Activated CD8-positive, alpha-beta T cell treated with anti-CD3 and anti-CD28 coated beads for 36 hours (primary cell): Measurements from ENCODE around the gene MAGEA8. TPM values are rescaled to one million over a fixed set of nuclear protein-coding genes. Genes with fewer than 3 reads are reported as not detected.

ENCODE experiments used
- ATAC-seq: fragments of 200-7000 bp; cut with Tn5 transposase; one replicate; pipeline ENCODE4 v1.10.0; 2021; ENCODE audit warnings: mild to moderate bottlenecking, moderate library complexity
- CTCF ChIA-PET: fragments of 350-600 bp; sonication (Branson Sonifier 250); formaldehyde crosslinking; loops from one replicate; lab custom pipeline; 2021; ENCODE audit warnings: antibody characterized with exemption; lab: Charles Lee
- POLR2A ChIA-PET: fragments of 350-600 bp; sonication (Branson Sonifier 250); formaldehyde crosslinking; loops from one replicate; lab custom pipeline; 2021; ENCODE audit warnings: antibody characterized with exemption; lab: Charles Lee
- DNase-seq: peaks from one replicate; pipeline ENCODE4 v3.0.0-alpha.2; 2020
- H3K27ac Mint-ChIP-seq: one replicate; pipeline ENCODE4 v1.8.0; 2021; ENCODE audit warnings: mild to moderate bottlenecking, mixed read lengths
- H3K27me3 Mint-ChIP-seq: one replicate; pipeline ENCODE4 v1.8.0; 2021; ENCODE audit warnings: mixed read lengths
- H3K36me3 Mint-ChIP-seq: one replicate; pipeline ENCODE4 v1.8.0; 2021; ENCODE audit warnings: low read depth, mixed read lengths
- H3K4me1 Mint-ChIP-seq: one replicate; pipeline ENCODE4 v1.8.0; 2021; ENCODE audit warnings: low read depth, mixed read lengths
- H3K4me3 Mint-ChIP-seq: one replicate; pipeline ENCODE4 v1.8.0; 2021; ENCODE audit warnings: mild to moderate bottlenecking, moderate library complexity, mixed read lengths
- H3K9me3 Mint-ChIP-seq: one replicate; pipeline ENCODE4 v1.8.0; 2021; ENCODE audit warnings: mixed read lengths
- CTCF ChIP-seq: fragments of 200-600 bp; IDR thresholded peaks from one replicate; pipeline ENCODE4 v1.8.0; 2022; ENCODE audit warnings: antibody characterized with exemption, mild to moderate bottlenecking
- intact Hi-C: fragments of 100-400 bp; cut with micrococcal nuclease; formaldehyde crosslinking; loops from one replicate; pipeline ENCODE4 v1.10.0; 2022
- total RNA-seq, 2 experiments: library from RNA; stranded (reverse); gene quantifications; one replicate each; pipeline ENCODE4 v1.2.3, GENCODE V29; 2021

Gene MAGEA8
- total RNA-seq, 2 experiments from 2014 or later: not detected

- Mint-ChIP-seq H3K9me3 (no peaks in the 10 kb centered on the region), H3K36me3 (no peaks in the 10 kb centered on the region), H3K4me3 (no peak overlapping the region), H3K27me3 (peaks cover 2% of the 10 kb centered on the region), H3K27ac (no peak overlapping the region), H3K4me1 (peaks cover 7% of the 10 kb centered on the region)
- ChIA-PET CTCF (no interaction called here), POLR2A (no interaction called here)
- no peak for ATAC-seq
- TF ChIP-seq CTCF: no peak
- intact Hi-C loops: no loop called here
- DNase-seq: no peak
Observed at GRCh38 chrX:149841929-149842328, 39.1 kb upstream of the MAGEA8 start.

- DNase-seq (no peak), ATAC-seq (no peak)
- Mint-ChIP-seq H3K4me1 (no peaks in the 10 kb centered on the region), H3K9me3 (no peaks in the 10 kb centered on the region), H3K27ac (no peak overlapping the region), H3K4me3 (no peak overlapping the region), H3K36me3 (no peaks in the 10 kb centered on the region), H3K27me3 (peaks cover 5% of the 10 kb centered on the region)
- ChIA-PET POLR2A (no interaction called here), CTCF (no interaction called here)
- TF ChIP-seq CTCF: no peak
- intact Hi-C loops: no loop called here
Observed at GRCh38 chrX:149845385-149845784, 35.6 kb upstream of the MAGEA8 start.

GRCh38 chrX:149846789-149847188 is 34.2 kb upstream of the MAGEA8 start:
- DNase-seq: no peak
- ATAC-seq: no peak
- no peak overlapping the region for H3K27ac Mint-ChIP-seq
- H3K9me3 Mint-ChIP-seq: no peaks in the 10 kb centered on the region
- POLR2A ChIA-PET: no interaction called here
- no peak overlapping the region for H3K4me3 Mint-ChIP-seq
- H3K4me1 Mint-ChIP-seq: no peaks in the 10 kb centered on the region
- peaks cover 7% of the 10 kb centered on the region for H3K27me3 Mint-ChIP-seq
- intact Hi-C loops: no loop called here
- no peak for TF ChIP-seq CTCF
- no peaks in the 10 kb centered on the region for H3K36me3 Mint-ChIP-seq
- CTCF ChIA-PET: no interaction called here

GRCh38 chrX:149848855-149849254 is 32.1 kb upstream of the MAGEA8 start:
- CTCF ChIA-PET: no interaction called here
- ATAC-seq (no peak), DNase-seq (no peak)
- Mint-ChIP-seq H3K4me3 (no peak overlapping the region), H3K36me3 (no peaks in the 10 kb centered on the region), H3K9me3 (no peaks in the 10 kb centered on the region), H3K27ac (no peak overlapping the region), H3K4me1 (no peaks in the 10 kb centered on the region), H3K27me3 (peaks cover 7% of the 10 kb centered on the region)
- POLR2A ChIA-PET: no interaction called here
- no peak for TF ChIP-seq CTCF
- intact Hi-C loops: no loop called here

GRCh38 chrX:149849787-149850186 is 31.2 kb upstream of the MAGEA8 start:
- POLR2A ChIA-PET: no interaction called here
- H3K27ac Mint-ChIP-seq: no peak overlapping the region
- TF ChIP-seq CTCF: no peak
- H3K4me3 Mint-ChIP-seq: no peak overlapping the region
- H3K4me1 Mint-ChIP-seq: no peaks in the 10 kb centered on the region
- ATAC-seq (no peak), DNase-seq (no peak)
- H3K27me3 Mint-ChIP-seq: peaks cover 7% of the 10 kb centered on the region
- CTCF ChIA-PET: no interaction called here
- H3K9me3 Mint-ChIP-seq: no peaks in the 10 kb centered on the region
- intact Hi-C loops: no loop called here
- H3K36me3 Mint-ChIP-seq: no peaks in the 10 kb centered on the region
